Astrocyte of the cerebellum (primary cell): ENCODE results near the gene RRP8.

Experiments
- DNase-seq: peaks from one replicate; pipeline ENCODE4 v3.0.0-alpha.2; 2011; ENCODE audit warnings: low read depth
- H3K4me3 ChIP-seq: 2 replicates; pipeline ENCODE4 v1.5.1; 2011; ENCODE audit warnings: mild to moderate bottlenecking, low read depth, low read length, moderate library complexity
- in situ Hi-C: cut with HindIII; loops from 2 replicates; pipeline ENCODE4 v1.10.0; 2017; ENCODE audit warnings: low sequenced_read_pairs
- TF ChIP-seq, protein P1 (sequence below): IDR thresholded peaks from 2 replicates; pipeline ENCODE4 v1.5.1; 2012; ENCODE audit warnings: low read length, low read depth, moderate library complexity, mild to moderate bottlenecking; ENCODE audit errors: missing control alignments

The RRP8 gene

DNA sequence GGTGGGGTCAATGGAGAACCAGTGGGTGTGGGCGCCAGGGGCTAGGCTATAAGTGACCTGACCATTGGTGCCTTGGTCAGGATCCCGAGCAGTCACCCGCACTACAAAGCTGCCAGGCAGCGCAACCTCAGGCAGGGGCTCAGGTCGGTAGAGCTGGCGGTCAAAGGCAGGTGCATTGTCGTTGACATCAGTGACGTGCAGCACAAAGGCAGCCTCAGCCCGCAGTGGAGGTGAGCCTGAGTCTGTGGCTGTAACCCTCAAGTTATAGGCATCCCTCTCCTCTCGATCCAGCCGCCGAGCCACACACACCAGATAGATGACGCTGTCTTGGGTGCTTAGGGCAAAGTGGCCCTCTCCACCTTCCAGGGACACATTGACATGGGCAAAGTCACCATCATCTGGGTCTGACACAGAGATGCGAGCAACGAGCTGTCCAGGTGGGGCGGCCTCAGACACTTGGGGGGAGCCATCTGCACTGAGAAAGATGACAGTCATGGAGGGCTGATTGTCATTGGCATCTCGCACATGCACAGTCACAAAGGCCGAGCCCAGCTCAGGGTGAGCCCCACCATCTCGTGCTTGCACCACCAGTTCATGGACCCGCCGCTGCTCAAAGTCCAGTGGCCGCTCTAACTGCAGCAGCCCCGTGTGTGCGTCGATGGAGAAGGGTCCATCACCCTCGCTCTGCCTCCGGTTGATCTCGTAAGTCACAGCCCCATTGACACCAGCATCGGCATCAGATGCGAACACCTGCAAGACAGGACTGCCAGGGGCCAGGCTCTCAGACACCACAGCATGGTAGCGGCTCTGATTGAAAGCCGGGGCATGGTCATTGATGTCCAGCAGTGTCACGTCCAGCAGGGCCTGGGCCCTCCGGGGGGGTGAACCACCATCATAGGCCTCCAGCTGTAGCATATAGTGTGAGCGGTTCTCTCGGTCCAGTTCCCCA lies 36.9 kb upstream of the RRP8 start:
- TF ChIP-seq, protein P1, sequence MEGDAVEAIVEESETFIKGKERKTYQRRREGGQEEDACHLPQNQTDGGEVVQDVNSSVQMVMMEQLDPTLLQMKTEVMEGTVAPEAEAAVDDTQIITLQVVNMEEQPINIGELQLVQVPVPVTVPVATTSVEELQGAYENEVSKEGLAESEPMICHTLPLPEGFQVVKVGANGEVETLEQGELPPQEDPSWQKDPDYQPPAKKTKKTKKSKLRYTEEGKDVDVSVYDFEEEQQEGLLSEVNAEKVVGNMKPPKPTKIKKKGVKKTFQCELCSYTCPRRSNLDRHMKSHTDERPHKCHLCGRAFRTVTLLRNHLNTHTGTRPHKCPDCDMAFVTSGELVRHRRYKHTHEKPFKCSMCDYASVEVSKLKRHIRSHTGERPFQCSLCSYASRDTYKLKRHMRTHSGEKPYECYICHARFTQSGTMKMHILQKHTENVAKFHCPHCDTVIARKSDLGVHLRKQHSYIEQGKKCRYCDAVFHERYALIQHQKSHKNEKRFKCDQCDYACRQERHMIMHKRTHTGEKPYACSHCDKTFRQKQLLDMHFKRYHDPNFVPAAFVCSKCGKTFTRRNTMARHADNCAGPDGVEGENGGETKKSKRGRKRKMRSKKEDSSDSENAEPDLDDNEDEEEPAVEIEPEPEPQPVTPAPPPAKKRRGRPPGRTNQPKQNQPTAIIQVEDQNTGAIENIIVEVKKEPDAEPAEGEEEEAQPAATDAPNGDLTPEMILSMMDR = no peak
- DNase-seq = no peak
- in situ Hi-C loops = no loop called here
- H3K4me3 ChIP-seq = no peak overlapping the region

GRCh38 chr11:6638429-6638828 lies 35.0 kb upstream of the RRP8 start:
- DNase-seq = no peak
- in situ Hi-C loops = no loop called here
- TF ChIP-seq, protein P1 = no peak
- H3K4me3 ChIP-seq = no peak overlapping the region

- DNase-seq = peak; percentile 48
- TF ChIP-seq, protein P1 = no peak
- H3K4me3 ChIP-seq = no peak overlapping the region
- in situ Hi-C loops = no loop called here
Observed at GRCh38 chr11:6637871-6638270, 34.5 kb upstream of the RRP8 start.

DNA sequence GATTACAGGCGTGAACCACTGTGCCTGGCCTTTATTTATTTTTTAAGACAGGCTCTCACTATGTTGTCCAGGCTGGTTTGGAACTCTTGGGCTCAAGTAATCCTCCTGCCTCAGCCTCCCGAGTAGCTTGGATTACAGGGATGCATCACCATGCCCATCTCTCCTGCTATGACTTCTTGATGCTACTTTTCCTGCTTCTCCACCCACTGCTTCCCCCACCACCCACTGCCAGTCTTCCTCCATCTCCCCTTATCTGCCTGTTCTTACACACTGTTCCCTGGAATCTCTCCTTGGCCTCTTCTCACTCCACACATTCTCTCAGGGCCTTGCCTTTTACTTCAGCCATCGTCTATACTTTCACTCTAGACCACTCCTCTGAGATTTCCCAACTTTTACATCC lies 33.1 kb upstream of the RRP8 start:
- TF ChIP-seq, protein P1 = no peak
- in situ Hi-C loops = no loop called here
- H3K4me3 ChIP-seq = no peak overlapping the region
- no peak for DNase-seq

- no peak for DNase-seq
- TF ChIP-seq, protein P1 = no peak
- no peak overlapping the region for H3K4me3 ChIP-seq
- in situ Hi-C loops = no loop called here
Observed at GRCh38 chr11:6635082-6635932, 31.9 kb upstream of the RRP8 start.

- TF ChIP-seq, protein P1 = no peak
- no peak for DNase-seq
- H3K4me3 ChIP-seq = no peak overlapping the region
- in situ Hi-C loops = no loop called here
Observed at GRCh38 chr11:6634534-6634933, 31.1 kb upstream of the RRP8 start.
